OCI-LY1 (cell line): ENCODE measurements around the gene THAP9.

Experiments
- CTCF ChIP-seq: fragments of 200-600 bp; sonication (generic), shearing (Covaris generic); IDR thresholded peaks from 2 replicates; pipeline ENCODE4 v1.5.1; 2017; ENCODE audit warnings: mild to moderate bottlenecking, antibody characterized with exemption, low read length, moderate library complexity, mixed read lengths
- EZH2 ChIP-seq: fragments of 200-600 bp; sonication (generic), shearing (Covaris generic); IDR thresholded peaks from 2 replicates; pipeline ENCODE4 v1.8.0; 2017; ENCODE audit warnings: borderline replicate concordance, mixed run types, mild to moderate bottlenecking, antibody characterized with exemption, low read length, moderate library complexity, mixed read lengths

DNA sequence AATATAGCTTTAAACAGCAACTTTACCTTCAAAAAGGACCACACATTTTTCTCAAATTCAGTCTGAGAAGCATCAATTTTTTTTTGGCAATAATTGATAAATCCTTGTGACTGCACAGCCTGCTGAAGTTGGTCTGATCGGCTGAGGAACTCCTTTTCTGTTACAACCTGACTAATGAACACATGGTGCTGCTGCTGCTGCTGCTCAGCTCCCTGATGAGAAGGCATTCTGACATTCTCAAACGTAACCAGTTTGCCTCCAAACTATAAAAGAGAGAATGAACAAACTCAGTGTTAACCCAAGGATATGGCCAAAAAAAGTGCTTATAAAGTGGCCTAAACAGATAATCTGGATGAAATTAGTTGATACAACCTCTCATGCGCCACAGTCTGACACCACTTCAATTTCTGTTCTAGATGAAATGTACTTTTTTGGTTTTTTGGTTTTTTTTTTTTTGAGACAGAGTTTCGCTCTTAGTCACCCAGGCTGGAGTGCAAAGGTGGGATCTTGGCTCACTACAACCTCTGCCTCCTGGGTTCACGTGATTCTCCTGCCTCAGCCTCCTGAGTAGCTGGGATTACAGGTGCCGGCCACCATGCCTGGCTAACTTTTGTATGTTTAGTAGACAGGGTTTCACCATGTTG lies 36.1 kb upstream of the THAP9 start:
- no peak for TF ChIP-seq CTCF
- no peak for TF ChIP-seq EZH2
